ENCODE data around the gene LRRC7. TPM values are rescaled to one million over a fixed set of nuclear protein-coding genes. Genes with fewer than 3 reads are reported as not detected.

Gene LRRC7
- total RNA-seq, 1 donor from 2014 or later = not detected

DNA sequence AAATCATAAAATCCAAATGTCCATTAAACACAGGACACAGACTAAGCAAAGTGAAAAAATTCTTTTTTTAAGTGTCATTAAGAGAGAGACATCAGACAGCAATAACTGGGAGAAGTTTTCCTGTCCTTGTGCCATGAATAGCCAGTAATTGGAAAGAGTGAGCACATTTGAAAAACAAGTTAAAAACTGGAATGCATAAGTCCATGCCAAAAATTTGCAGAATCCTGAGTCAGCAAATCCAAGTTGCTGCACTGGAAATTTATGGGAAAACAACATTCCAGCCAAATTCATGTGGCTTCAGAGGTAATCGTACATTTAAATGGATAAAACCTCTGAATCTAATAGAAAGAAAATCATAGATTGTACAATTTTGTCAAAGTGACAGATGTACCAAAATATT, 346.3 kb downstream of the LRRC7 start:
- no peak for TF ChIP-seq CTCF (IDR thresholded peaks at IDR 0.05)
- Mint-ChIP-seq H3K36me3 (ENCODE audit: low read depth) (no peaks in the 10 kb centered on the region), H3K4me1 (no peaks in the 10 kb centered on the region), H3K9me3 (peaks cover 3% of the 10 kb centered on the region), H3K27me3 (no peaks in the 10 kb centered on the region), H3K27ac (no peak overlapping the region), H3K4me3 (no peak overlapping the region)
- ATAC-seq (ENCODE audit: low read depth) = no peak
- ChIA-PET POLR2A (no interaction called here), CTCF (no interaction called here)
- DNase-seq = no peak
- intact Hi-C loops (cut with micrococcal nuclease) = no loop called here

GRCh38 chr1:69914976-69915765, 347.4 kb downstream of the LRRC7 start:
- intact Hi-C loops (cut with micrococcal nuclease) = no loop called here
- no peaks in the 10 kb centered on the region for H3K27me3 Mint-ChIP-seq
- DNase-seq = no peak
- no peak overlapping the region for H3K27ac Mint-ChIP-seq
- POLR2A ChIA-PET = no interaction called here
- TF ChIP-seq CTCF (IDR thresholded peaks at IDR 0.05) = no peak
- H3K4me3 Mint-ChIP-seq = no peak overlapping the region
- CTCF ChIA-PET = no interaction called here
- H3K9me3 Mint-ChIP-seq = peaks cover 6% of the 10 kb centered on the region
- ATAC-seq (ENCODE audit: low read depth) = no peak
- H3K4me1 Mint-ChIP-seq = no peaks in the 10 kb centered on the region
- no peaks in the 10 kb centered on the region for H3K36me3 Mint-ChIP-seq (ENCODE audit: low read depth)

DNA sequence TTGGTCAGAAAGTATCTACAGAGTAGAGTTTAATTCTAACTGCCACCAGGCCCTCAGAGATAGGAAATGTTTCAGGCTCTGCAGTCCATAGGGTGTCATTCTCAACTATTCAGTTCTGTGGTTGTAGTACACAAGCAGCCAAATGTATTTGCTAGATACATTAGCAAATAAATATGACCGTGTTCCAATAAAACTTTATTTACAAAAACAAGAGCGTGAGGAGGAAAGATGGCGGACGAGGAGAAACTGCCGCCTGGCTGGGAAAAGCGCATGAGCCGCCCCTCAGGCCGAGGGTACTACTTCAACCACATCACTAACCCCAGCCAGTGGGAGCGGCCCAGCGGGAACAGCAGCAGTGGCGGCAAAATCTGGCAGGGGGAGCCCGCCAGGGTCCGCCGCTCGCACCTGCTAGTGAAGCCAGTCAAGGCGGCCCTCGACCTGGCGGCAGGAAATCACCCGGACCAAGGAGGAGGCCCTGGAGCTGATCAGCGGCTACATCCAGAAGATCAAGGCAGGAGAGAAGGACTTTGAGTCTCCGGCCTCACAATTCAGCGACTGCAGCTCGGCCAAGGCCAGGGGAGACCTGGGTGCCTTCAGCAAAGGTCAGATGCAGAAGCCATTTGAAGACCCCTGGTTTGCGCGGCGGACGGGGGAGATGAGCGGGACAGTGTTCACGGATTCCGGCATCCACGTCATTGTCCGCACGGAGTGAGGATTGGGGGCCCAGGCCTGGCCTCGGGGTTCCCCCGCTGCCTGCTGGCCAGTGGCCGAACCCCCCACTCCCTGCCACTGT, 351.6 kb downstream of the LRRC7 start:
- DNase-seq (no peak), ATAC-seq (ENCODE audit: low read depth) (no peak)
- Mint-ChIP-seq H3K4me1 (no peaks in the 10 kb centered on the region), H3K36me3 (ENCODE audit: low read depth) (no peaks in the 10 kb centered on the region), H3K4me3 (no peak overlapping the region), H3K27ac (no peak overlapping the region), H3K9me3 (peaks cover 7% of the 10 kb centered on the region), H3K27me3 (no peaks in the 10 kb centered on the region)
- CTCF ChIA-PET = no interaction called here
- intact Hi-C loops (cut with micrococcal nuclease) = no loop called here
- POLR2A ChIA-PET = no interaction called here
- TF ChIP-seq CTCF (IDR thresholded peaks at IDR 0.05) = no peak

DNA sequence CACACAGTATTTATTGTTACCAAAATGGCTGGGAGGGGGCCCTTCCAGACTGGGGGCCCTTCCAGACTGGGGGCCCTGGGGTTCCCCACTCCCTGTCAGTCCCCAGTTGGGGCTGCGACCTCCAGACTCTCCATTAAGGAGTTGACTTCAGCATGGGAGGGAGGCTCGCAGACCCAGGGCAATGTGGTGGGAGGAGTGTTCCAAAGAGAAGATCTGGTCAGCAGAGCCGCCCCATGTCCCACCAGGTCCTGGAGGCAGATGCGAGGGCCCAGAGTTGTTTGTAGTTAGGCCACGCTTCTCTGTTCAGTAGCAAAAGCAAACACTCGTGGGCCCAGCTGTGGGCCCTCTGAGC, 352.2 kb downstream of the LRRC7 start:
- H3K27me3 Mint-ChIP-seq = no peaks in the 10 kb centered on the region
- TF ChIP-seq CTCF (IDR thresholded peaks at IDR 0.05) = no peak
- intact Hi-C loops (cut with micrococcal nuclease) = no loop called here
- ChIA-PET POLR2A (no interaction called here), CTCF (no interaction called here)
- H3K36me3 Mint-ChIP-seq (ENCODE audit: low read depth) = no peaks in the 10 kb centered on the region
- ATAC-seq (ENCODE audit: low read depth) = no peak
- no peak for DNase-seq
- H3K9me3 Mint-ChIP-seq = peaks cover 7% of the 10 kb centered on the region
- H3K4me3 Mint-ChIP-seq = no peak overlapping the region
- H3K27ac Mint-ChIP-seq = no peak overlapping the region
- no peaks in the 10 kb centered on the region for H3K4me1 Mint-ChIP-seq

GRCh38 chr1:69920426-69920825, 352.7 kb downstream of the LRRC7 start:
- no peak for DNase-seq

More at GRCh38 chr1:69920426-69920825, 352.7 kb downstream of the LRRC7 start:
- H3K27me3 Mint-ChIP-seq = no peaks in the 10 kb centered on the region
- CTCF ChIA-PET = no interaction called here
- H3K9me3 Mint-ChIP-seq = peaks cover 7% of the 10 kb centered on the region
- intact Hi-C loops (cut with micrococcal nuclease) = no loop called here
- no peak for ATAC-seq (ENCODE audit: low read depth)
- H3K4me3 Mint-ChIP-seq = no peak overlapping the region
- no peaks in the 10 kb centered on the region for H3K4me1 Mint-ChIP-seq
- H3K27ac Mint-ChIP-seq = no peak overlapping the region
- no peaks in the 10 kb centered on the region for H3K36me3 Mint-ChIP-seq (ENCODE audit: low read depth)
- no peak for TF ChIP-seq CTCF (IDR thresholded peaks at IDR 0.05)
- POLR2A ChIA-PET = no interaction called here
